ENCODE measurements around the gene ABHD5.
A peak's percentile ranks its signal among the peaks of the same experiment; 100 is the strongest.

Gene ABHD5

DNA sequence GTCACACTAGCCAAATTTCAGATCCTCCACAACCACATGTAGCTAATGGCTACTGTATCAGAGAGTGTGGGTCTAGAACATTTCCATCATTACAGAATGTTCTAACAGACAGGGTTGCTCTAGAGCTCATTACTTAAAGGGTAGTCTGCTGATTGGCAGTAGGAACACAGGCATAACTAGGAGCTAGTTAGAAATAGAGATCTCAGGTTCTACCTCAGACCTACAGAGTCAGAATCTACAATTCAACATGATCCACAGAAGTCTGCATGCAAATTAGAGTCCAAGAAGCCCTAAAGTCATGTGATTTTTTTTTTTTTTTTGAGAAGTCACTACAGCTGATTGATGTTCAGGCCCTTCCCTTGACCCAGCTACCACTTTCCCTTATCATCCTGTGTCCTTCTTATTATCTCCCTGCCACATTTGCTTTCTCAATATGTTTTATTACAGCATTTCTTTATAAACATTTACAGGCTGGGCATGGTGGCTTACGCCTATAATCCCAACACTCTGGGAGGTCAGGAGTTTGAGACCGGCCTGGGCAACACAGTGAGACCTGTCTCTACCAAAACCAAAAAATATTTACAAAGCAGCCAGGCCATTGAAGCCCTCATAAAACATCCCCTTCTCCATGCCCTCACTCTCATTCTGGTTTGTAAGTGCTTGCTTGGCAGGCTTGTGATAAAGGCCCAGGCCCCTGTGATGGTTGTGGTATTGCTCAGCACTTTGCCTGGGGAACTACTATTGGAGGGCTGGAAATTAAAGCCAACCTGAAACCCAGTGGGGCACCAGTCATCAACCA is 3.8 kb upstream of the ABHD5 start:
- Histone ChIP-seq H3K27ac (ENCODE audit: low read depth, low read length) (no peak overlapping the region), H3K4me1 (ENCODE audit: insufficient read depth, low read length) (peaks cover 8% of the 10 kb centered on the region; the same call in 1 of the 2 replicates), H3K9ac (ENCODE audit: low read depth, low read length) (no peak overlapping the region), H3K9me3 (ENCODE audit: insufficient read depth, low read depth, low read length) (no peaks in the 10 kb centered on the region), H3K27me3 (ENCODE audit: insufficient read depth, low read length) (no peaks in the 10 kb centered on the region), H3K36me3 (ENCODE audit: insufficient read depth, low read length) (no peaks in the 10 kb centered on the region), H3K4me3 (ENCODE audit: low read length) (no peak overlapping the region)
- 78% methylated on average over 2 of the region's 2 CpGs for WGBS

DNA sequence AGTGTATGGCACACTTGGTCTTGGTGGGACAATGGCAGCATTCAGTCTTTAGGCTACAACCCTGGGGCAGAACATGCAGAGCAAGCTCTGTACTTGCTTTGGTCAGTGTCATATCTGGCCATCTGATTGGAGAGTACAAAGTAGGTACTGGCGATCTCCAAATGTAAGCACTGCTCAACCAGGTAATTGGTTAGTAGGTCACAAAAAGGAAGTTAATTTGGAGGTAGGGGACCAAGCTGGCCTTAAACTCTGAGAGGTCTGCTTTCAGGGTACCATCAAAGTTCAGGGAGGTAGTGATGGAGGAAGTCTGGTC is 3.3 kb upstream of the ABHD5 start:
- H3K9ac ChIP-seq (ENCODE audit: low read depth, low read length), result no peak overlapping the region
- 95% methylated on average over 1 of the region's 1 CpG for WGBS

DNA sequence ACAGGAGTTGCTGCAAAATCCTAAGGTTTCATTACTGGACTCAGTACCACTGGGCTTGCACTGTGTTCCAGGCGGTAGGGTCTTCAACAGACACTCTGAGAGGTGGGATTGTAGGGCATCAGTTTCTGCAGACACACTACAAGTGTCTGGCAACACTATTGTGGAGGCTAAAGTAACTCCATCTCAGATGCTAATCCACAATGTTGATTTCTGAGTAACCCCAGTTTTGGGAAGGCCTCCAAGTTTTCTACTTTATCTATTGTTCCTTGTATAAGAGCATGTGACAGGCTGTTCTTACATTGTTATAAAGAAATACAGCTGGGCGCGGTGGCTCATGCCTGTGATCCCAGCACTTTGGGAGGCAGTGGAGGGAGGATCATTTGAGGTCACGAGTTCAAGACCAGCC is 2.5 kb upstream of the ABHD5 start:
- Histone ChIP-seq H3K27me3 (ENCODE audit: insufficient read depth, low read length) (no peaks in the 10 kb centered on the region), H3K4me1 (ENCODE audit: insufficient read depth, low read length) (peaks cover 11% of the 10 kb centered on the region), H3K27ac (ENCODE audit: low read depth, low read length) (no peak overlapping the region), H3K9me3 (ENCODE audit: insufficient read depth, low read depth, low read length) (no peaks in the 10 kb centered on the region), H3K4me3 (ENCODE audit: low read length) (no peak overlapping the region), H3K36me3 (ENCODE audit: insufficient read depth, low read length) (no peaks in the 10 kb centered on the region), H3K9ac (ENCODE audit: low read depth, low read length) (no peak overlapping the region)
- WGBS, result 93% methylated on average over 4 of the region's 4 CpGs

More for the DNA sequence above, 3.3 kb upstream of the ABHD5 start:
- H3K27me3 ChIP-seq (ENCODE audit: insufficient read depth, low read length), result no peaks in the 10 kb centered on the region
- no peak overlapping the region for H3K27ac ChIP-seq (ENCODE audit: low read depth, low read length)
- H3K36me3 ChIP-seq (ENCODE audit: insufficient read depth, low read length), result no peaks in the 10 kb centered on the region
- no peaks in the 10 kb centered on the region for H3K9me3 ChIP-seq (ENCODE audit: insufficient read depth, low read depth, low read length)
- H3K4me1 ChIP-seq (ENCODE audit: insufficient read depth, low read length), result peaks cover 9% of the 10 kb centered on the region; the same call in 1 of the 2 replicates
- H3K4me3 ChIP-seq (ENCODE audit: low read length), result no peak overlapping the region

DNA sequence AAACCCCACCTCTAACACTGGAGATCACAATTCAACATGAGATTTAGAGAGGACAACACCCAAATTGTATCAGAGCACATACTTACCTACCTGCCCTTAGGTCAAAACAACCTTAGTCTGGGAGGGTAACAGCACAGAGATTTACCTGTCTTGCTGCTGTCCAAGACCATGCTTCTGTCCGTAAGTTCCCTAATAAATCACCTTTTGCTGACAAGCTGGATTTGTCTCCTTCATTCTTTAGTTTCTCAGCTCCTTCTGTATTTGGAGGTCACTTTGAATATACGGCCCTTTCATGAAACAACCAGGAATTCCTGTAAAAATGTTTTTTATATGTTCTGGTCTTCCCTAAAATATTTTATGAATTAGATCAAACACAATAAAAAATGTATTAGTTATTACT is 1.6 kb upstream of the ABHD5 start:
- Histone ChIP-seq H3K9me3 (ENCODE audit: insufficient read depth, low read depth, low read length) (no peaks in the 10 kb centered on the region), H3K27me3 (ENCODE audit: insufficient read depth, low read length) (no peaks in the 10 kb centered on the region), H3K36me3 (ENCODE audit: insufficient read depth, low read length) (no peaks in the 10 kb centered on the region), H3K9ac (ENCODE audit: low read depth, low read length) (no peak overlapping the region), H3K4me1 (ENCODE audit: insufficient read depth, low read length) (peaks cover 16% of the 10 kb centered on the region), H3K4me3 (ENCODE audit: low read length) (peak overlapping the region; percentile 63), H3K27ac (ENCODE audit: low read depth, low read length) (no peak overlapping the region)
- 95% methylated on average over 1 of the region's 2 CpGs for WGBS

DNA sequence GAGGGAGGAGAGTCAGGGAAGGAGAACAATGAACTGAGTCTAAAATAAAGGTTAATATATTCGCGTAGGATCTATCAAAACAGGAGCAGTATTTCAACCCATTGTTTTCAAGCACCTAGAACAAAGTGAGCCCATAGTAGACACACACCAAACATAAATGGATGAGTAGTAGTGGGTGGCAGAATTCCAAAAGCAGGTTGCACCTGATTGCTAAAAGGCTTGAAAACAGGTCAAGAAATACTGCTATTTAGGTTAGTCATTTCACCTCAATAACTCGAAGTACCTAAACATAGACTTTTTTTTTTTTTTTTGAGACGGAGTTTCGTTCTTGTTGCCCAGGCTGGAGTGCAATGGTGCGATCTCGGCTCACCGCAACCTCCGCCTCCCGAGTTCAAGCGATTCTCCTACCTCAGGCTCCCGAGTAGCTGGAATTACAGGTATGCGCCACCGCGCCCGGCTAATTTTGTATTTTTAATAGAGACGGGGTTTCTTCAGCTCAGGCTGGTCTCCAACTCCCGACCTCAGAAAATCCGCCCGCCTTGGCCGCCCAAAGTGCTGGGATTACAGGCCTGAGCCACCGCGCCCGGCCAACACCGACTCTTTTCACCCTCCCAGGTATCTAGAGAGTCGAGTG is 855 bp upstream of the ABHD5 start:
- 21% methylated on average over 24 of the region's 26 CpGs for WGBS
- Histone ChIP-seq H3K4me1 (ENCODE audit: insufficient read depth, low read length) (peaks cover 16% of the 10 kb centered on the region), H3K9ac (ENCODE audit: low read depth, low read length) (peak overlapping the region; percentile 76), H3K27ac (ENCODE audit: low read depth, low read length) (peak overlapping the region; percentile 81), H3K27me3 (ENCODE audit: insufficient read depth, low read length) (no peaks in the 10 kb centered on the region), H3K9me3 (ENCODE audit: insufficient read depth, low read depth, low read length) (no peaks in the 10 kb centered on the region), H3K36me3 (ENCODE audit: insufficient read depth, low read length) (no peaks in the 10 kb centered on the region), H3K4me3 (ENCODE audit: low read length) (peak overlapping the region; percentile 63)

DNA sequence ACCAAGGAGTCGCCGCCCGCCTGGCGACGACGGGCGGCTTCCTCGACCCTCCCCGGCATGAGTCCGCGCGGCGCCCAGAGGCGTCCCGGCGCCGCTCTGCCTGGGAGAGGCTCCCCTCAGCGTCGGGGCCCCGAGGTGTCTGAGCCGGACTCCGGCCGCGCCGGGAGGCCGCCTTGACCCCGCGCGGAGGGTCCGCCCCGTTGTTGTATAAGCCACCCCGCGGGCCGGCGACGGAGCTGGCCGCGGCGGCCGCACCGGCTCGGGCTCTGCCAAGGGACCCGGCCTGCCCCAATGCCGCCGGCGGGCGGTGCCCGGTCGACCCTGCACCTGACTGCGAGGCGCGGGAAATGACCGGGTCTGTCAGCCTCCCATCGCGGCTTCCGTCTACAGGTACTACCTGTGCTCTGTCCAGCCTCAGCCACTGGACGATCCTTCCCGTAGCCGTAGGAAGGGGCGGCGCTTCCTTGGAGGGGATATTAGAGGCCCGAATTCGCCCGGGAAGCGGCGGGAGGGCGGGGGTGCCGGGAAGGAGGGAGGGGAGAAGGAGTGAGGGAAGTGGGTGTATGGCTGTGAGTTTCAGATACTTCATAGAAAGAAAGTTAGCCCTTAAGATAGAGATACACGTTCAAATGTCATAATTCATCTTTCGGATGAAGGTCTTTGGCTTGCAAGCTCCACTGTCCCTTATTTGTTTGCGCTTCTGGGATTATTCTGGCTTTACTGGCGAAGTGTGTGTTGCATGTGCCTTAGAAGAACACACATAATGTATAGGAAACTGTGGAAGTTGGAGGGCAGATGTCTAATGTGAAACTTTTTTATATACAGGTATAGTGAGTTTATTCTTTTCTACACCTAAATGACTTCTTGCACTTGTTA is 620 bp downstream of the ABHD5 start:
- Histone ChIP-seq H3K4me1 (ENCODE audit: insufficient read depth, low read length) (peaks cover 27% of the 10 kb centered on the region), H3K36me3 (ENCODE audit: insufficient read depth, low read length) (no peaks in the 10 kb centered on the region), H3K27ac (ENCODE audit: low read depth, low read length) (peak overlapping the region; percentile 81; the same call in 1 of the 2 replicates), H3K27me3 (ENCODE audit: insufficient read depth, low read length) (no peaks in the 10 kb centered on the region), H3K9me3 (ENCODE audit: insufficient read depth, low read depth, low read length) (no peaks in the 10 kb centered on the region), H3K9ac (ENCODE audit: low read depth, low read length) (peak overlapping the region; percentile 76), H3K4me3 (ENCODE audit: low read length) (peak overlapping the region; percentile 63)
- WGBS, result 2% methylated on average over 72 of the region's 72 CpGs

DNA sequence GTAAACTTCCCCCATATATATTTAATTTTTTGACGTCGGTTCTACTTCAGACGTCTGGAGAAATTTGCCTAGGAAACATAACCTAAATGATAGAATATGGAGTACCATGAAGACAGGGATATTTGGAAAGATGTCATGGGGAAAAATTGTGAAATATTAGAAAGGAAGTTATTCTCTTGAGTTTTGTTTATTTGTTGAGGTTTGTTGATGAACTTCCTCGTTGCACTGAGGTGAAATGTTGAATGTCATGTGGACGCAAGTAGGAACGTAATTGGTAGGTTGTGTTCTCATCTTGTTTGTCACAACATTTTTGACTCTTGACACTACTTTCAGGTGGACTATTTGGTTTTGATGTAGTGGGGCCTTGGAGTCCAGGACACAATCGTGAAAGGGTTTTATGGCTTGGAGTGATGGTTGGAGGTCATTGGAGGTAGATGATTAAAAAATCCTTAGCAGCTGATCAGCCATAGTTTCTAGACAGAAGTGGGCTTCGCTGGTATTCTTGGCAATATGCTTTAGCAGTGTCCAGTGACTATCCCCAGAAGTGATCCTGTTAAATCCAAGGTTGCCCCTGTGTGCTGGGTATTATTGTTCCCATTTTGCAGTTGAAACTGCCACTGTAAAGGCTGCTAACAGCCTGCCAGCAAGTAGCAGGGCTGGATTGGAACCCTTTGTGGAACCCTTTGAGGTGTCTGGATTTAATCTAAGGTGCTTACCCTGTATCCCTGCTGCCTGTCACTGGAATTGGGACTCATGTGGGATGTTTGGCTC is 1.5 kb downstream of the ABHD5 start:
- no peaks in the 10 kb centered on the region for H3K36me3 ChIP-seq (ENCODE audit: insufficient read depth, low read length)
- H3K4me3 ChIP-seq (ENCODE audit: low read length), result peak overlapping the region; percentile 63
- WGBS, result 81% methylated on average over 8 of the region's 8 CpGs
- no peaks in the 10 kb centered on the region for H3K27me3 ChIP-seq (ENCODE audit: insufficient read depth, low read length)
- H3K27ac ChIP-seq (ENCODE audit: low read depth, low read length), result no peak overlapping the region
- no peak overlapping the region for H3K9ac ChIP-seq (ENCODE audit: low read depth, low read length)
- no peaks in the 10 kb centered on the region for H3K9me3 ChIP-seq (ENCODE audit: insufficient read depth, low read depth, low read length)
- peaks cover 35% of the 10 kb centered on the region for H3K4me1 ChIP-seq (ENCODE audit: insufficient read depth, low read length)

DNA sequence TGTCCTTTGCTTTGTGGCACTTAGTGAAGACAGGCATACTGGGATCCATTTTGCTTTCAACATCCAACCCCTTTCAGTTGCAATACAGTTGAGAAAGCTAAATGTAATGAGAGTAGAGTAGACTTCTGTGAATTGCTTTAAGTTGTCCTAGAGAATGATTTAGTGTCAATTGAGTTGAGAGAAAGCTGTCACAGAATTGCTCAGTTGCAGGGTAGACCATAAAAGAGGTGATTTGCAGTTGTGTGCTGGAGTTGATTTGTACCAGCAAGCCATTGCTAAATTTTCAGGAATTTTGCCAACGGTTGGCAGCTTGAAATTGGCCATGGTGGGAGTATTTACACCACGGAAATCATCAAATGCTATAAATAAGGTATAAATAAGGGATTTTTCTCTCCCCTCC is 2.2 kb downstream of the ABHD5 start:
- no peaks in the 10 kb centered on the region for H3K36me3 ChIP-seq (ENCODE audit: insufficient read depth, low read length)
- H3K9ac ChIP-seq (ENCODE audit: low read depth, low read length), result no peak overlapping the region
- H3K4me3 ChIP-seq (ENCODE audit: low read length), result no peak overlapping the region
- no peaks in the 10 kb centered on the region for H3K9me3 ChIP-seq (ENCODE audit: insufficient read depth, low read depth, low read length)
- H3K27me3 ChIP-seq (ENCODE audit: insufficient read depth, low read length), result no peaks in the 10 kb centered on the region
- WGBS, result 45% methylated on average over 1 of the region's 2 CpGs
- H3K27ac ChIP-seq (ENCODE audit: low read depth, low read length), result no peak overlapping the region
- peaks cover 35% of the 10 kb centered on the region for H3K4me1 ChIP-seq (ENCODE audit: insufficient read depth, low read length)

DNA sequence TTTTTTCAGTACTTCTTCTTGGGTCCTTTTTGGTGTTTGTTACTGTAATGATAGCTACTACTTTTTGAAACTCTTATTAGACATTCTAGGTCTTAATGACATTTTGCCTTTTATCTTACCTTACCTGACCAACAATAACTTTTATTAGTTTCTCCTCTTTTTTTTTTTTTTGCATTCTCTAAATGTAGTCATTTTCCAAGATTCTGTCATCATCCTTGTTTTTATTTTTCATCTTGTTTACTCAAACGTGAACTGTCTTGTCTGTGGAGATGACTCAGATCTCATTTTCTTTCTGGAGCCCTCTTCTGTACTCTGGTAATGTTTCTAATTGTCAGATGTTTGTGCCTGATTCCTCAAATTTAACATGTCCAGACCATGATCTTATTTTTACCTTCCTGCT is 2.9 kb downstream of the ABHD5 start:
- Histone ChIP-seq H3K4me3 (ENCODE audit: low read length) (peak overlapping the region; percentile 17; the same call in 1 of the 2 replicates), H3K36me3 (ENCODE audit: insufficient read depth, low read length) (no peaks in the 10 kb centered on the region), H3K27ac (ENCODE audit: low read depth, low read length) (no peak overlapping the region), H3K9me3 (ENCODE audit: insufficient read depth, low read depth, low read length) (no peaks in the 10 kb centered on the region), H3K4me1 (ENCODE audit: insufficient read depth, low read length) (peaks cover 40% of the 10 kb centered on the region), H3K9ac (ENCODE audit: low read depth, low read length) (no peak overlapping the region), H3K27me3 (ENCODE audit: insufficient read depth, low read length) (no peaks in the 10 kb centered on the region)
- WGBS, result 62% methylated on average over 1 of the region's 1 CpG

DNA sequence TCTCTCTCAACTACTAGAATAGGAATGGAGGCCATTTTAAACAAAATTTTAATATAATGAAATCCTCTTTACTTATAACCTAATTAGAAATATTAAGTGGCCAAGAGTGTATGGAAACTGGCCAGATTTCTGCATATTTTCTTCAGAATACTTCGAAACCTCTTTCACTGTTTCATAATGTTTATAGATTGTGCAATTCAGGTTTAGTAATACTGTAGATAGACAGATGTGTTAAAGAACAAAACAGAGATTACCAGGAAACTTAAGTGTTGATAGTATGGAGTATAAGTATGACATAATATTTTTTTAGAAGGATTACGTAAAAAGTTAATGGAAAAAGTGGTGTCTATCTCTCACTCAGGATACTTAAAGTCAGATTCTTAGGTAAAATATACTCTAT is 4.7 kb downstream of the ABHD5 start:
- H3K36me3 ChIP-seq (ENCODE audit: insufficient read depth, low read length), result no peaks in the 10 kb centered on the region
- whole genome bisulfite sequencing, result 75% methylated on average over 2 of the region's 2 CpGs
- no peaks in the 10 kb centered on the region for H3K27me3 ChIP-seq (ENCODE audit: insufficient read depth, low read length)
- peaks cover 40% of the 10 kb centered on the region for H3K4me1 ChIP-seq (ENCODE audit: insufficient read depth, low read length)
- H3K4me3 ChIP-seq (ENCODE audit: low read length), result no peak overlapping the region
- no peaks in the 10 kb centered on the region for H3K9me3 ChIP-seq (ENCODE audit: insufficient read depth, low read depth, low read length)
- no peak overlapping the region for H3K27ac ChIP-seq (ENCODE audit: low read depth, low read length)
- no peak overlapping the region for H3K9ac ChIP-seq (ENCODE audit: low read depth, low read length)
